ENCODE measurements around the gene U2SURP.

- TF ChIP-seq EZH2 (IDR thresholded peaks at IDR 0.05), result no peak
- no peak for TF ChIP-seq POLR2AphosphoS5 (IDR thresholded peaks at IDR 0.05; ENCODE audit: borderline replicate concordance, low read depth, low read length)
Measured at GRCh38 chr3:143031327-143031726, 30.0 kb downstream of the U2SURP start.

Measured in SK-N-MC (cell line).